NCI-H774 (cell line): ENCODE data around the gene GPD1.

Experiments
- DNase-seq: peaks from one replicate; lab custom pipeline; 2025; lab: John Stamatoyannopoulos, UW

GPD1 gene

GRCh38 chr12:50103767-50104321 is at the start of gene GPD1:
Gene GPD1 (plus strand): TSS chr12:50104008. CDS start chr12:50104051, 43 bp downstream.
- DNase-seq, result peak; percentile 79

DNA sequence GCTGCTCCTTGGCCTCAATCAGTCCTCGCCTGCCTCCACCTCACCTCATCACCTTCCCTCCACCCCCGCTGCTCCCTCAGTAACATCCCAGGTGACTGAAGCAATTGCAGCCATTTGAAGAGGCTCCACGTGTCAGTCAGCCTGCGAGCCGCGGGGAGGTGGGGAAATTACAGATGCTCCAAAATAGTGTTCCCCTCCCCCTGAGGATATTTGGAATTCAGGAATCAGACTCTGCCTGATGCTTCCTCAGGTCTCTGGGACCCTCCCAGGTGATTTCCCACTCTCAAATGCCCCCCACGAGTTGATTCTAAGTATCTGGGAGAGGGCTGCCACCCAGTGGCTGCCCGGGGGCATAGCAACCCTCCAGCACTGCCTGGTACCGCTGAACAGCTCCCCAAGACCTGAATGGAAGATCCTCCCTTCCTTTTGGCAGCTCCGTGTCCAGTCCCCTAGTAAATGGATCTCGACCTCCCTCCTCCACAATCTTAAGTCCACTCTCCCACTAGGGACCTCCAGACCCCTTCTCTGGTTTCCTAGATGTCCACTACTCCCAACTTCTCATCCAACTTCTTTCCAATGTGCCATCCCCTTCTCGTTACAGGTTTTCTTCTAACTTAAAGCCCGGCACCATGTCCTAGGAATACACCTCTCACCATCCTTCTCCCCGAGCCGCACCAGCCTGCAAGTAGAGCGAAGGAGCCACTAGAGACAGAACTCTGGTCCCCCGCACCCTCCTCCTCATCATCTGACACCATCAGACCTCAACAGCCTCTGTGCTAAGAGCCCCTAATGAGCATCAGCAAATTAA is 47.8 kb upstream of the GPD1 start:
- peak; percentile 19 for DNase-seq

- no peak for DNase-seq
Observed at GRCh38 chr12:50056639-50056976, 47.2 kb upstream of the GPD1 start.

- DNase-seq, result peak; percentile 57
Observed at GRCh38 chr12:50057000-50057841, 46.6 kb upstream of the GPD1 start, which contains the start of gene ASIC1. Gene ASIC1 (plus strand): TSS chr12:50057596. CDS start chr12:50058767, 1,171 bp downstream.

DNA sequence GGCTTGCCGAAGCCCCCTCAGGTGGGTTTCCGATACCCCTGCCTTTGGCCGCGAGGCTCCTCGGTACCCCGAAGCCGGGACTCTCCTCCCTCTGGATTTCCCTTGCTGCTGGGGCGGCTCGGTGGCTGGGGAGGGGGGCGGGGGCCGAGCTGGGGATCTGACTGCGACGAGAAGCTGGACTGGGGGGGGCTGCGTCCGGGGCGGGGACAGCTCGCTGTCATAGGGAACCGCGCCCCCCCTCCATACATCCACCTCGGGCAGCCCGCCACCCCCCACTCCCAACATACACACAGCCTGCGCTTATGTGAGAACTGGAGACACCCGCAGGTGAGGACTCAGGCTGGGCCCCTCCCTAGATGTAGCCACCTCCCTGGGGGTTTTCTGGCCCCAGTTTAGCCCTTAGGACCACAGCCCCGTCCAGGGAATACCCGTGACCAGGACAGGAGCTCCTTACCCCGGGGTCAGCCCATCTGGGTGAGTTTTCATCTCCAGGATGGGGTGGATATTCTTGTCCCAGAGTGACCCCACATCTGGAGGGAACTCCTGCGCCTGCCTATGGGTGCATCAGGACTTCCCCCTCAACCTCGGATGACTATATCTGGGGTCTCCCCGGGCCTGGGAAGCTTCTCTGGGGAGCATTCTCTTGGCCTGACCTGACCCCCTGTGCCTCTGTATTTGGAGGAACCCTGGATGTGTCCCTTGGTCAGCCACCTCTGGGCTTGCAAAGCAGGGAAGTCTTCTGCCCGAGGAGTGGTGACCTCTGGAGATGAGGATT is 45.7 kb upstream of the GPD1 start:
- no peak for DNase-seq

- DNase-seq, result no peak
Observed at GRCh38 chr12:50058743-50059312, 45.0 kb upstream of the GPD1 start.

GRCh38 chr12:50059440-50060119 is 44.2 kb upstream of the GPD1 start:
- no peak for DNase-seq

GRCh38 chr12:50060120-50060468 is 43.7 kb upstream of the GPD1 start:
- no peak for DNase-seq

DNA sequence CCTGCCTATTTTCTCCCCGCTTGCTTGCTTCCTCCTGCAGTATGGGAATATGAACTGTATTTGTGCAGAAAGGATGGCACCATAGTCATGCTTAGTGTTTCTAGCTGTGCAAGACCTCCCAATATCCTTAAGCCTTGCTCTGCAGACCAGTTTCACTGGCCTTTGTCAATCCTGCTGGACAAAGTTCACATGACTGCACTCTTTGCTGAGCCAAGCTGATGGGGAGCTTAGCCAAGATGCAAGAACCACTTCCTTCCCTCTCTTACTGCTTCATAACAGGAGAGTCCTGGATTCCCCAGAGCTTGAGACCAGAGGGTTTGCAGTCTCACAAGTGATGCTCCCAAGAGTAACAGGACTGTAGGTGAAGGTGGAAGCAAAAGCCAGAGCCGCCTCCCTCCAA is 42.6 kb upstream of the GPD1 start:
- no peak for DNase-seq

DNA sequence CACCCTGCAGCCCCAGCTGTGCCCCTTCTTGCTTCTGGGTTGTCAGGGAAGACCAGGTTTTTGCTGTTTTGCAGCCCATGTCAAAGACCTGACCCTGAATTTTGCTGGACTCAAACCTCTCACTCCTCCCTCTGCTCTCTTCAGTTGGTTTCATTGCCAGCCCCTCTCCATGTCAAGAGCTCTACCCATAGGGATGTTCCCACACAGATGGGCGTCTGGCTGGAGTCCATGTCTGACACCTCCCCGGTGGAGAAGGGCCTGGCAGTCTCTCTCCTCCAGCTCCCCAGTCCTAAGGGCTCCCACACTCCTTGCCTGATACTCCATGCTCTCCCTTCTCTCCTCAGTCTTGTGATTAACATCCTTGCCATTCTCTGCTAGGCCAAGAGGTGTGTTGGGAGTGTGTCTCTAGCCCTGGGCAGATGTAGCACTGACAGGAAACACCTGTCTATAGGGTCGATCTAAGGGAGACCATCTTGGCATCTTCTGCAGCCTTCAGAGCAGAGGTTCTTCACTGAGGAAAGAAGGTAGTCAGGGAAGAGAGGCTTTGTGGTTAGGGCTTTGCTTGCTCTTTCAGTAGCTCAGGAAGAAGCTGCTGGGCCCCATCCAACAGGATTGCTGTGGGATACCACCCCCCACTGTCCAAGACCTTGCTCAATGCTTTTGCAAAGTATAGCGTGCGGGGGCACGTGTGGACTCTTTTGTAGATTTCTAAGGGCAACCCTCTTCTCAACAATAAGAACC is 41.7 kb upstream of the GPD1 start:
- no peak for DNase-seq

DNA sequence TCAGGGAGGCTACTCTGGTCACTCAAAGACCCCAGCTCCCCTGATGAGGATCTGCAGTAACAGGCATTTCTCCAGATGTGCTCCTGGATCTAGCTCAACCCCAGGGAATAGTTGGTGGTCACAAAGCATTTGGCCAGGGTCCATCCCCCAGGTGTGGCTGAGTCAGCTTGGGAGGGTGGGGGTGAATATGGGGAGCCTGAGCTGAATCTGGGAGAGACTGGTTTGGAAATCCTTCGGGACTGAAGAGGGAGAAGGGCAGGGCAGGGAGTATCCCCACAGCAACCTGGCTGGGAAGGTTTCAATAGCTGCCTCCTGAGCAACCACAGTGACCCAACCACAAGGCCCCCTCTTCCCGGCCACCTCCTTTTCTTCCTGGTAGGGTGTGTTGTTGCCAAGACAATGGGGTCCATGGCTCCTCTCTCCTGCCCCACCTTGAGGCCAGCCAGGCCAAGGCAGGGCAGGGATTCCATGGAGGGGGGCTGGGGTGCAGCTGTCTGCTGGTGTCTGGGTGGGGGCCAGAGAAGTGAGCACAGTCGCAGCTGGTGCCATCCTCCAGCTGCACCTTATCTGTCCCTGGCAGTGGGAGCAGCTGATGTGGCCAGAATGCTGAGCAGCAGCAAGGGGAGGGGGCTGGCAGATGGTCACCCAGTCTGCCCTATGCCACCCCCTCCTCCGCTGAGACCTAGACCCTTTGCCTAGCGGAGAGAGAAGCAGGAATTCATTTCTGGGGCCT is 40.9 kb upstream of the GPD1 start:
- no peak for DNase-seq

- no peak for DNase-seq
Observed at GRCh38 chr12:50065726-50066310, 38.0 kb upstream of the GPD1 start.

DNA sequence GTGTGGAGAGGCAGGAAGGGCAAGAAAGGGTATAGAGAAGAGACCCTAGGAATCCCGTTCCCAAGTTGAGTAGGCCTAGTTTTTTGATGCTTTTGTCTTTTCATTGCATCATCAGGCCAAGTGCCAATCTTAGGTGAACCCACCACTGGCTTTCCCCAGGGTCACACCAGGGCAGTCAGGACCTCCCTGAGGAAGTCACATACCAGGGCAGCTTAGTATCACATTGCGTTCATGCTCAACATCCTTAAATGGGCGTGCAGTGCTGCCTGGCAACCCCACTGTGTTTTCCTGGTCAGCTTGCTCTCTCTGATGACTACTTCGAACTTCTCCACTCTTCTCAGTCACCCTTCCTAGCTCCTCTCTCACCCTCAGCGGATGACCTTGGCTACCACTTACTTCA is 37.4 kb upstream of the GPD1 start:
- DNase-seq, result no peak

- DNase-seq, result no peak
Observed at GRCh38 chr12:50069069-50069468, 34.7 kb upstream of the GPD1 start.

- no peak for DNase-seq
Observed at GRCh38 chr12:50069539-50069938, 34.3 kb upstream of the GPD1 start.

GRCh38 chr12:50070314-50071060 is 33.3 kb upstream of the GPD1 start:
- peak; percentile 55 for DNase-seq

GRCh38 chr12:50072198-50072907 is 31.5 kb upstream of the GPD1 start:
- no peak for DNase-seq

DNA sequence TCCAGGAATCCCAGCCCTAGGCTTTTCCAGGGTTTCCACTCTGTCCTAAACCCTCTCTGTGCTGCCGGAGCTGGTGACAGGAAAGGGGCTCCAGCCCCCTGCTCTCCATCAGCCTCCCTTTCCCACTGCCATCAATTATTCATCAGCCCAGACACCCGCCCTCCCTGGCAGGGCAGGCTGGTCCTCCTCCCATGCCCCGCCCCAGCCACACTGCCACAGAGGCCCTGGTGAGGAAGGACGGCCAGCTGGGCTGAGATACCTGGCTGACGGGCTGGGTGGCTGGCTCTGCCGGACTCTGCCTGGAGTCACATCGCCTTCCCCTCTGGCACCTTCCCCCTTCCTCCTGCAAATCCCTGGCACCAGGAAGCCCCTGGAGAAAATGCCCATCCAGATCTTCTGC is 30.6 kb upstream of the GPD1 start:
- DNase-seq, result no peak
